Measurements from ENCODE around the gene PRKCH. TPM values are rescaled to one million over a fixed set of nuclear protein-coding genes. Genes with fewer than 3 reads are reported as not detected.

The PRKCH gene
- total and polyA plus RNA-seq, 9 of the 15 experiments (the other 6 are each of a cell fraction or from before 2014, with no cell fraction given): 0.61 to 4.4 (median 4.0) TPM

DNA sequence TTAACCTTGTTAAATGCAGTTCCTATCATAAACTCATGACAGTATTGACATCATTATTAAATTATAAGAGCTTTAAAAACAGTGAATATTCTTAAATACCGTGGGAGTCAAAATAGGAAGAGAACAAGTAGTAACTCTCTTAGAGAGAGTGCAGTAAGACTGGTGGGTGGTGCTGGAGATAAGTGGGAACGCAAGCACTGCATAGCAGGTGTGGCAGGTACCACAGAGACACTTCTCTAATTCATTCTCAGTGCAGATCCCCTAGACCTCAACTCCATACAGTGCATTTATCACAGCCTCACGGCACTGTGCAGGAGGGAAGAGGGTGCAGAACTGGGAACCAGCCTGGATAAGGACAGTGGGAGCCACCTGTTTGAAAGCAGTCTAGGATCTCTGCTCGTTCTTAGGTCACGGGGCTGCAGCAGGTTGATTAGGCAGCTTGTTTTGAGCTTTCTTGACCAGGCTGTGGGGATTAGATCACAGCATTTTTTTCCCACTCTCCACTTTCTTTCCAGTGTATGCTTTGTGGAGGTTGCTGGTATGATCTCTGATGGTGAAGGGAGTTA lies 165.6 kb downstream of the PRKCH start (continued):
- no peak for TF ChIP-seq ZFP36 (IDR thresholded peaks at IDR 0.05; ENCODE audit: low read depth, low read length, partially characterized antibody)
- TF ChIP-seq, protein P1, sequence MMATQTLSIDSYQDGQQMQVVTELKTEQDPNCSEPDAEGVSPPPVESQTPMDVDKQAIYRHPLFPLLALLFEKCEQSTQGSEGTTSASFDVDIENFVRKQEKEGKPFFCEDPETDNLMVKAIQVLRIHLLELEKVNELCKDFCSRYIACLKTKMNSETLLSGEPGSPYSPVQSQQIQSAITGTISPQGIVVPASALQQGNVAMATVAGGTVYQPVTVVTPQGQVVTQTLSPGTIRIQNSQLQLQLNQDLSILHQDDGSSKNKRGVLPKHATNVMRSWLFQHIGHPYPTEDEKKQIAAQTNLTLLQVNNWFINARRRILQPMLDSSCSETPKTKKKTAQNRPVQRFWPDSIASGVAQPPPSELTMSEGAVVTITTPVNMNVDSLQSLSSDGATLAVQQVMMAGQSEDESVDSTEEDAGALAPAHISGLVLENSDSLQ (IDR thresholded peaks at IDR 0.05): no peak
- TF ChIP-seq CBFA2T3 (IDR thresholded peaks at IDR 0.05): peak; percentile 28; the same call in 1 of the 2 replicates
- no peak for TF ChIP-seq SNIP1 (IDR thresholded peaks at IDR 0.05; ENCODE audit: low read depth)

DNA sequence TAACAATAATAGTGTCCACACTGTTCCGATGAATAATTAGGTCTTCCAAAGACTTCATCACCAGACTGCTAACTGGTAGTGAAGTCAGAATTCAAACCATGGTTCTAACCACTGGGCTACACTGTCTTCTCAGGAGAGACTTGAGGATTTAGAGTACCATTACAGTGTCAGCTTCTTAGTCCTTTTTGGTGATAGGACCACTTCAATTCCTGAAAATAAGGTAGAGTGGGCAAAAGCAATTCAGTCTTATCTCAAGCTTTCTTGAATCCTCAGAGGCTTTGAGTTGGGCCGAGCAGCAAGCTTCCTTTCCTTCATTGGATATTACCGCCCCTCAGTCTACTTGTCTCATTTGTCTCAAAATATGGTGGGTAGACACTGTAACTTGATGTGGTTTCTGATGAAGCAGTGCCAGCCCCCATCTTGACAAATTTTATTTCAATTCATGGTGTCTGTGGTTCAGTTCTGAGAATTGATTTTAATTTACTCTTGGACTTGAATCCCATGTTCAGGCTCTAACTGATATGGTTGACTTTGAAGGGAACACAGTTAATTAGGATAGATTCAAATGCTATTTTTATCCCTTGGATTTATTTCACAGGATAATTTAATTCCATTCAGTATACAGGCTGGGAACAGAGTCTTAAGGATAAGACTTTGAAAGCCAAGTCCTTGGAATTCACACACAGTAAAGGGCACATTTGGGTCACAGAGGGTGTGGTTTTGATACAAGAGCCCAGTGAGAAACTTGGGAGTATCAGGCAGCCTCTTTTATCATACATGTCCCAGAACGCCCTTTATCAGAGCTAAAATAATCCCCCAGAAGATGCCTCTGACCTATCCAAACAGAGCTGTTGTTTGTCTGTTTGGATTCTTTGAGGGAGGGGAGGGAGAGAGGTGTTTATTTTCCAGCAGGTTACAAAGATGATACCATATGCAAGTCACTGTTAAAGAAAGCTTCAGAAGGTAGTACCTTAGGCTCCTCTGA lies 167.3 kb downstream of the PRKCH start:
- no peaks in the 10 kb centered on the region for H3K79me2 ChIP-seq (ENCODE audit: control insufficient read depth, insufficient read depth, low read length)
- peak overlapping the region; percentile 28; the same call in 1 of the 3 replicates for H3K27ac ChIP-seq (ENCODE audit: extremely low read depth, low read depth, low read length)
- ChIA-PET POLR2A (interaction anchor here (0.5 kb wide), 1 partner anchor 266 kb away, joined by 3 read pairs; no protein-coding TSS in a partner anchor), CTCF (ENCODE audit: low intra/inter-chr PET ratio) (no interaction called here)
- H3K9me3 ChIP-seq (replicated peaks; ENCODE audit: control insufficient read depth, insufficient read depth, low read depth, low read length): no peaks in the 10 kb centered on the region
- H3K9ac ChIP-seq (ENCODE audit: insufficient read depth in 1 of 2, low read depth in 2 of 2, low read length in 2 of 2): no peak overlapping the region; a peak in 2 of 4 replicates
- no peaks in the 10 kb centered on the region for H3K36me3 ChIP-seq (ENCODE audit: control insufficient read depth, insufficient read depth, low read length)
- H2AFZ ChIP-seq (ENCODE audit: low read depth, low read length): no peak overlapping the region
- ATAC-seq (peak; percentile 61), FAIRE-seq (no peak), DNase-seq (ENCODE audit: extremely low read depth in 1 of 4, low spot score in 3 of 4) (peak in 3 of 4 experiments; percentile 5 to 31 (median 22))
- intact Hi-C loops (cut with micrococcal nuclease) (no loop called here), in situ Hi-C loops (cut with MboI) (no loop called here)
- 38% methylated on average over 4 of the region's 4 CpGs for WGBS (ENCODE audit: insufficient coverage, low coverage, missing lambda C conversion rate)
- no TSS peak for BruUV-seq (replicated peaks)
- H4K20me1 ChIP-seq (replicated peaks; ENCODE audit: control insufficient read depth, insufficient read depth, low read length): no peaks in the 10 kb centered on the region
- H3K4me1 ChIP-seq (replicated peaks in 1 of 2; ENCODE audit: control insufficient read depth in 2 of 2, insufficient read depth in 2 of 2, low read length in 2 of 2): peaks cover 8 to 15% of the 10 kb centered on the region in 2 experiments; a peak in 4 of 5 replicates
- no peaks in the 10 kb centered on the region for H3K9me1 ChIP-seq (ENCODE audit: control insufficient read depth, insufficient read depth, low read length)
- no peak overlapping the region; the same call in 1 of the 2 replicates for H3K4me2 ChIP-seq (ENCODE audit: insufficient read depth, low read length)
- H3K27me3 ChIP-seq (ENCODE audit: control insufficient read depth in 2 of 2, insufficient read depth in 2 of 2, low read length in 2 of 2): peaks cover 0 to 3% of the 10 kb centered on the region in 2 experiments; a peak in 1 of 5 replicates
- no peak overlapping the region for H3K4me3 ChIP-seq
- TF ChIP-seq HLTF (IDR thresholded peaks at IDR 0.05) (no peak), ILK (tag; IDR thresholded peaks at IDR 0.05; ENCODE audit: borderline replicate concordance, low read depth) (no peak), SP1 (CRISPR knock-in tag; IDR thresholded peaks at IDR 0.05) (no peak), MTA3 (IDR thresholded peaks at IDR 0.05; ENCODE audit: borderline replicate concordance) (no peak), ZNF780A (CRISPR knock-in tag; IDR thresholded peaks at IDR 0.05) (no peak), GATAD2A (IDR thresholded peaks at IDR 0.05) (no peak)
- TF ChIP-seq, protein P2, sequence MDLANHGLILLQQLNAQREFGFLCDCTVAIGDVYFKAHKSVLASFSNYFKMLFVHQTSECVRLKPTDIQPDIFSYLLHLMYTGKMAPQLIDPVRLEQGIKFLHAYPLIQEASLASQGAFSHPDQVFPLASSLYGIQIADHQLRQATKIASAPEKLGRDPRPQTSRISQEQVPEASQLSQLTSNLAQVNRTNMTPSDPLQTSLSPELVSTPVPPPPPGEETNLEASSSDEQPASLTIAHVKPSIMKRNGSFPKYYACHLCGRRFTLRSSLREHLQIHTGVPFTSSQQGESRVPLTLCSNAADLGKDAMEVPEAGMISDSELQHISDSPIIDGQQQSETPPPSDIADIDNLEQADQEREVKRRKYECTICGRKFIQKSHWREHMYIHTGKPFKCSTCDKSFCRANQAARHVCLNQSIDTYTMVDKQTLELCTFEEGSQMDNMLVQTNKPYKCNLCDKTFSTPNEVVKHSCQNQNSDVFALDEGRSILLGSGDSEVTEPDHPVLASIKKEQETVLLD (IDR thresholded peaks at IDR 0.05): no peak
- TF ChIP-seq, protein P3, sequence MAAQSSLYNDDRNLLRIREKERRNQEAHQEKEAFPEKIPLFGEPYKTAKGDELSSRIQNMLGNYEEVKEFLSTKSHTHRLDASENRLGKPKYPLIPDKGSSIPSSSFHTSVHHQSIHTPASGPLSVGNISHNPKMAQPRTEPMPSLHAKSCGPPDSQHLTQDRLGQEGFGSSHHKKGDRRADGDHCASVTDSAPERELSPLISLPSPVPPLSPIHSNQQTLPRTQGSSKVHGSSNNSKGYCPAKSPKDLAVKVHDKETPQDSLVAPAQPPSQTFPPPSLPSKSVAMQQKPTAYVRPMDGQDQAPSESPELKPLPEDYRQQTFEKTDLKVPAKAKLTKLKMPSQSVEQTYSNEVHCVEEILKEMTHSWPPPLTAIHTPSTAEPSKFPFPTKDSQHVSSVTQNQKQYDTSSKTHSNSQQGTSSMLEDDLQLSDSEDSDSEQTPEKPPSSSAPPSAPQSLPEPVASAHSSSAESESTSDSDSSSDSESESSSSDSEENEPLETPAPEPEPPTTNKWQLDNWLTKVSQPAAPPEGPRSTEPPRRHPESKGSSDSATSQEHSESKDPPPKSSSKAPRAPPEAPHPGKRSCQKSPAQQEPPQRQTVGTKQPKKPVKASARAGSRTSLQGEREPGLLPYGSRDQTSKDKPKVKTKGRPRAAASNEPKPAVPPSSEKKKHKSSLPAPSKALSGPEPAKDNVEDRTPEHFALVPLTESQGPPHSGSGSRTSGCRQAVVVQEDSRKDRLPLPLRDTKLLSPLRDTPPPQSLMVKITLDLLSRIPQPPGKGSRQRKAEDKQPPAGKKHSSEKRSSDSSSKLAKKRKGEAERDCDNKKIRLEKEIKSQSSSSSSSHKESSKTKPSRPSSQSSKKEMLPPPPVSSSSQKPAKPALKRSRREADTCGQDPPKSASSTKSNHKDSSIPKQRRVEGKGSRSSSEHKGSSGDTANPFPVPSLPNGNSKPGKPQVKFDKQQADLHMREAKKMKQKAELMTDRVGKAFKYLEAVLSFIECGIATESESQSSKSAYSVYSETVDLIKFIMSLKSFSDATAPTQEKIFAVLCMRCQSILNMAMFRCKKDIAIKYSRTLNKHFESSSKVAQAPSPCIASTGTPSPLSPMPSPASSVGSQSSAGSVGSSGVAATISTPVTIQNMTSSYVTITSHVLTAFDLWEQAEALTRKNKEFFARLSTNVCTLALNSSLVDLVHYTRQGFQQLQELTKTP (IDR thresholded peaks at IDR 0.05; ENCODE audit: low read depth in 1 of 2, partially characterized antibody in 2 of 2): no peak
